GM18502 (cell line): ENCODE results near the gene SH3RF1.
"Not testable (repeated sequence)": the region's sequence is repeated elsewhere in the genome, so short reads cannot be mapped to it uniquely, and the experiment has no call there.

Experiments
- ATAC-seq: cut with Tn5 transposase; IDR thresholded peaks from one replicate; pipeline ENCODE4 v1.9.1; 2021; ENCODE audit warnings: mild to moderate bottlenecking; ENCODE audit not compliant: unreplicated experiment, poor library complexity

The SH3RF1 gene

DNA sequence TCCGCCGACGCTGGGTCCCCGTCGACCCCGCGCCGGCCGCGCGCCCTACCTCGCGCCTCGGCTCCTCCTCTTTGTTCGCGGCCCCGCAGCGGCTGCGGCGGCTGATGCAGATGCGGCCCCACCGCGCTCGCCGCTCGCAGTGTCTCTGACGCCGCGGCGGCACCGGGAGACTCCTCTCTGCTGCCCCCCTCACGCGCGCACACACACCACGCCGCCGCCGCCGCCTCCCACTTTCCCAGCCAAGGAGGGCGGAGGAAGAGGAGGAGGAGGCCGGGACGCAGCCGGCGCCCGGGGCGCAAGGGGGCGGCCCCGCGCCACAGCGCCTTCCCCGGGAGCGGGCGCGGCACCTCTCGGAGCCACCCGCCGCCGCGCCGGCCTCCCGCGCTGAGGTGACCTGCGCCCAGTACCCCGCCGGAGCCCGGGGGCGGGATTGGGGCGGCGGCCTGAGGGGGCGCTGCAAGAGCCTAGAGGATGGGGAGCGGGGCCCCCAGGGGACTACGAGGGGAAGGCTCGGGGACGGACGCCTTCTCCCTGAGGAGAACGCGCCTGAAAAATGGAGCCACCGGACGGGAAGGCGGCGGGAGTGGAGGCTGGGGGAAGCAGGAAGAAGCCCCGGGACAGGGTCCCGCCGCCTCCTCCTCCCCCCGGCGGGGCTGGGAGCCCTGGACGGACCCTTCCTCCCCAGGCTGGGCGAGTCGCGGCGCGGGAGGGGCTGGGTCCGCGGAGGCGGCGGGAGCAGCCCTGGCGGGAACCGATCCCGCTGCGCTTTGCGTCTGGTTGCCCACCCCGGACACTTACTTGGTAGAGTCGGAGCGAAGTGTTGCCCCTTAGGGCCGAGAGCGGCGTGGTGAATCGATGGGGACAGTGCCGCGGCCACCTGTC is at the start of gene SH3RF1:
SH3RF1 (minus strand) TSS at position 147 of the 882 bp plus-strand sequence. CDS start 1,744 bp downstream, outside the sequence.
- ATAC-seq, result peak; percentile 72

DNA sequence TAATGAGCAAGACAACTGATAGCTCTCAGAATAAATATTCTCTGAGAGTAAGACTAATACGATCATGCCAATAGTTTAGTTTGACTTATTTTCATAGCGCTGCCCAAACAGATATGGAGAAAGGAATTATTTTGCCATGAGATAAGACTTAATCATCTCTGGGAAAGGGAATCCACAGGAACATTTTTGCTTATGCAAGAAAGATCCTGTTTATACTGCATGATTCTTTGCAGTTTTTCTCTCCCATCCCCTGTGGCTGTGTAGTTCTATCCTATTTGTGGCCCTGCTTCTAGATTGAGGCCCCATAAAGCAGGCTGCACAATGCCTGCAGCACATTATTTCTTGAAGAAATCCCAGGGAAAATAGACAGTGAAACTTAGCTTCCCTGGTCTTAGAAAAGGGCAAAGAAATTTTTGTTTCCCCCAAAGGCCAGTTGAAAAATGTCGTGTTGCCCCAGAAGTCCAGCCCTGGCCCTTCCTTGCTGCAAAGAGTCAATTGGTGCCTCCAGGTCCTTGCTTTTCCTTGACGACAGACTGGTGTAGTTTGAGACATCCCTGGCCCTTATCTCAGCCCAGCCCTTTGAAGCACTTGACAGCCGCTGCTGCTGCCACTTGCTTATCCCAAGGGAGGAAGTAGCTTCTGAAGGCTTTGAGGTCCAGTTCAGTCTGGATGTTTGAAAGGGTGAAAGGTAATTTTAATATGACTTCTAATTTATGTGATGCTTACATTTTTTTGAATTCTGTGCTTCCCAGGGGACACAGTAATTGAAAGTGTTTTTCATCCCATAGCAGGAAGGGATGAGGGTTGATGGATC is 45.0 kb upstream of the SH3RF1 start:
- ATAC-seq, result no peak

DNA sequence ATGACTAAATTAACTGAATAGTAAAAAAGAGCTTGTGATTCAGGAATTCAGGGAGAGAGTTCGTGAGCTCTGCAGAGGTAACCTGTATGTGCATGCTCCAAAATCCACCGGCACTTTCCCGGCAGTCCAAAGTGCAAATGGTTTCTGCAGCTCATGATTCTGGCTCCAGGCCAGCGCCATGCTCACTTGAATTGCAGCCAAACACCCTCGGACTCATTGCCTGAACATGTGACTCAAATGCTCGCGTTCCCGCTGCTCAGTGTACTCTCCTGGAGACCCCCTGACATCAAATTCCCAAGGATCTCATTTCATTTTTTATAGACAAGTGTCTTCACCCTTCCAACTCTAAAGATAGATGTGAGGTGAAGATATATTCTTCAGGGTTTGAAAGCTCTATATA is 44.1 kb upstream of the SH3RF1 start:
- no peak for ATAC-seq

DNA sequence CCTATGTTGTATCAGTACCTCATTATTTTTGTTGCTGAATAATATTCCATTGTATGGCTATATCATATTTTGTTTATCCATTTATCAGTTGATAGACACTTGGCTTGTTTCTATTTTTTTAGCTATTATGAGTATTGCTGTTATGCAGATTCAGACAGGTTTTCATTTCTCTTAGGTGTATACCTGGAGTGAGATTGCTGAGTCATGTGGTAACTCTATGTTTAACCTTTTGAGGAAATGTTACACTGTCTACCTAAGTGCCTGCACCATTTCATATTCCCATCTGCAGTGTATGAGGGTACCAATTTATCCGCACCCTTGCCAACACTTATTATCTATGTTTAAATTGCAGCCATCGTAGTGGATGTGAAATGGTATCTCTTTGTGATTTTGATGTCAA is 43.0 kb upstream of the SH3RF1 start:
- no peak for ATAC-seq

DNA sequence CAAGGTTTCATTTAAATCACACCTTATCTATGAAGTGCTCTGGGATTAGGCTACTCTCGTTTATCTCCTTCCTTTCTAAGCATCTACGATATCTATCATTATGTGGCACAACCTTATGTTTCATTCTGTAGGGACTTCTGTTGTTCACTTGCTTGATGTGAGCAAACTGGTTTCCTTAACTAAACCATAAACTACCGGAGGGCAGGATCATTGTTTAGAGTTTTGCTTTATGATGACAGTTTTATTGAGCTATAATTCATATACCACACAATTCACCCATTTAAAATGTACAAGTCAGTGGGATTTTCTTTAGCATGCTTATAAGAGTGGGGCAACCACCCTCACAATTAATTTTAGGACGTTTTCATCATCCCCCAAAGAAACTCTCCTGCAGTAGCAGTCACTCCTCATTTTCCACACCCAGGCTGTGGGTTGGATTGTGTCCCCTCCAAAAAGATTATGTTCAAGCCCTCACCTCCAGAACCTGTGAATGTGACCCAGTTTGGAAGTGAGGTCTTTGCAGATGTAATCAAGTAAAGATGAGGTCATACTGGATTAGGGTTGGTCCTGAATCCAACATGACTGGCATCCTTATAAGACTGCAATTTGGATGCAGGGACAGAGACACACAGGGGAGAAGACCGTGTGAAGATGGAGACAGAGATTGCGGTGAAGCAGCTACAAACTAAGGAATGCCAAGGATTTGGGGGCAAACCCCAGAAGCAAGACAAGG is 42.1 kb upstream of the SH3RF1 start:
- ATAC-seq, result no peak

DNA sequence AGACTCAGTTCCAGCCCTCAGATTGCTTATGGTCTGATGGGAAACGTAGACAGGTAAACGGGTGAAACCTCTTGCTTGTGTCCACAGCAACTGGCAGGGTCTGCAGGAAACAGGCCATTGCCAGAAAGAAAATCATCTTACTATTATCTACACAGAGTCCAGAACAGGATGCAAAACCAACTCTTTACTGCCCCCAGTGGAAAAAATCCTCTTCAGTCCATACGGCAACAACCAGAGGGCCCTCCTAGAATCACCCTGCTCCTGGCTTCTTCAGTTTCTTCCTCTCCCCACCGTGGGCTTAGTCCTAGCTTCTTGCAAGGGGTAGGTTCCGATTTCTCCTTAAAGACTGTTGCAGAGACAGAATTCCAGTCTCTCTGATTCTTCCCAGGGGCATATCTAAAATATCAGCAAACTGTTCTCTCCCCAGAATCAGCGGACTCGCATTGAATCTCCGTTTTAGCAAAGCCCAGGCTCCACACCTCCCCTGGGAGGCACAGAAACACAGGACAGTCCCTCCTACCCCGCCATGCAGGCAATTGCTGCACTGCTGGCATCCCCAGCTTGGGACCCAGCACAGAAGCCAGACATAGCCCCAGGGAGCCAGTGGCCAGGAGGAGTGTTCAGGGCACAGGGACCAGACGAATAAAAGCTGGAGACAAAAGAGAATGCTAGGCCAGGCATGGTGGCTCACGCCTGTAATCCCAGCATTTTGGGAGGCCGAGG is 41.0 kb upstream of the SH3RF1 start:
- peak; percentile 89 for ATAC-seq

DNA sequence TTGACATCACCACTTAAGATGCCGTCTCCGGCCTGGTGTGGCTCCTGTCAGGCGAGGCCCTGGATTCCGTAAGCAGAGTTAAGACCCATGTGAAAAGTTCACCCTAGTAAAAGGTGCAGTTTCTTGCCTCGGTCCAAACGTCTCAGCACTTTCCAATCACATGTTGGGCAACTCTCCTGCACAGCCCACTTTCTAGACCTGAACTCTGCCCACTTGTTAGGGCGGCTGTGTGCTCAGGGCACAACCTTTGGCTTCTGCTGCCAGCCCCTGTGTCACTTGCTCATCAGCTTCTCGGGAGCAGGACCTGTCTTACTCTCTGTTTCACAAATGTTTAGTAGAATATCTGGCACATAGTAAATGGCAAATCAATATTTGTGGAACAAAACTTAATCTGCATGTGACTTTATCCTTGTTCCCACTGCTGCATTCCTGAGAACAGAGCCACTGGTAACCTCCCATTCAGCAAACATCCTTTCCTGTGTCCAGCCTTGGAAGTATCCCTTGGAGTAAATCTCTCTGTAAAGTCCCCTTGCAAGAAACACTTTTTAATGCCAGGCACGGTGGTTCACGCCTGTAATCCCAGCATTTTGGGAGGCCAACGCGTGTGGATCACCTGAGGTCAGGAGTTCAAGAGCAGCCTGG is 38.7 kb upstream of the SH3RF1 start:
- ATAC-seq, result no peak

DNA sequence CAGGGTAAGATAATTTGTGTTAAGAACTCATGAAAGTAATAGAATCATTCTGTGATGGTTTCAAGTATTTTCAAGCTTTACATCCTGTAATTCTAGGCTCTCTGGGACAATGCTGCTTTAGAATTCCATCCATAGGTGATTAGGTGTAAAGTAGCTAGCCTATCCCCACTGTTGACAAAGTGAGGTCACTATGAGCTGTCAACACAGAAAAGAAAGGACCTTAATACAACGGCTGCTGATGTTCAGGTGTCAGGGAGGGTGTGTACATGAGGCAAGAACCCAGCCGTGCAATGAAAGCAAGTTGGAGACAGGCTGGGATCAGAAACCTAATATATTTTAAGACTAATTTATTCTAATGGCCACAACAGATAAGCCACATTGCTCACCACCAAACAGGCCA is 36.8 kb upstream of the SH3RF1 start:
- ATAC-seq, result no peak

DNA sequence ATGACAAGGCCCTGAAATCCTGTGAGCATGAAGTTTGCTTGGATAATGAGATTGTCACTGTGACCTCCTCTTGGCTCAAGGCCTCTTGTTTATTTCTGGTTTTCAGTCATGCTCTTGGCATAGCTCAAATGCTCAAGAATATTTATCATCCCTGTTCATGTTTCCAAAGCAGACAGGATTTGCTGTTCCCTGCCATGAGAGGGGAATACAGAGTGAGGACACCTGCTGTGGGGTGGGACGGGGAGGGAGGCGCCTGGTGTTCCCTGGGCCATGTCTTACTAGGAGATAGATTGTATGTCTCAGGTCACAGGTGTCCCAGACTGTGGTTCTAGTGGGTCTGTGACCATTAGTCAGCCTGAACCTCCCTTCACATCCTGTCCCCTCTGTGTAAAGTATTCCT is 34.9 kb upstream of the SH3RF1 start:
- no peak for ATAC-seq

DNA sequence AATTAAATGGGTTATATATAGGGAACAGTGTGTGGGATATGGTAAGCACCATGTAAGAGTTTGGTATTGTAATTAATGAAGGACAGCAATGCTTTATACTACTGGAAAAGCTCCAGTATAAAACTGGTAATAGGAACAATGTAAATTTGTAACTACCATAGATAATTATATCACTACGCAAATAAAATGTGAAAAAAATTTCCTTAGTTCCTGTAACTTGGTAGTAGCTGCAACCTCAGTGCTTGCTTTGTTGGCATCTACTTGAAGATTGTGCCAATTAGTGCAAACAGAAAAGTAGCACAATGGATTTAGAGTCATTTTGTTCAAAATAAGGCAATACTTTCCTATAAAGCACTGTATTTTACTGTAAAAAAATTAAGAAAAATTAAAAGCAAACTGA is 34.4 kb upstream of the SH3RF1 start:
- ATAC-seq, result no peak

DNA sequence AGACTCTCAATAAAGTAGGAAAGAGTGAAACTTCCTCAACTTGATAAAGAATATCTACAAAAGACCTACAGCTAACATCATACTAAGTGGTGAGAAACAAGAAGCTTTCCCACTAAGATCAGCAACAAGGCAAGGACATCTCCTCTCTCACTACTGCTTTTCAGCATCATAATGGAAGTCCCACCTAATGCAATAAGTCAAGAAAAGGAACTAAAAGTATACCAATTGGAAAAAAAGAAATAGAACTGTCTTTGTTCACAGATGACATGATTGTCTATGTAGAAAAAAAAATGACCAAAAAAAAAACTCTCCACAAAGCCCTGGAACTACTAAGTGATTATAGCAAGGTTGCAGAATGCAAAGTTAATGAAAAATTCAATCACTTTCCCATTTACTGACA is 25.1 kb upstream of the SH3RF1 start:
- ATAC-seq, result peak; percentile 36

DNA sequence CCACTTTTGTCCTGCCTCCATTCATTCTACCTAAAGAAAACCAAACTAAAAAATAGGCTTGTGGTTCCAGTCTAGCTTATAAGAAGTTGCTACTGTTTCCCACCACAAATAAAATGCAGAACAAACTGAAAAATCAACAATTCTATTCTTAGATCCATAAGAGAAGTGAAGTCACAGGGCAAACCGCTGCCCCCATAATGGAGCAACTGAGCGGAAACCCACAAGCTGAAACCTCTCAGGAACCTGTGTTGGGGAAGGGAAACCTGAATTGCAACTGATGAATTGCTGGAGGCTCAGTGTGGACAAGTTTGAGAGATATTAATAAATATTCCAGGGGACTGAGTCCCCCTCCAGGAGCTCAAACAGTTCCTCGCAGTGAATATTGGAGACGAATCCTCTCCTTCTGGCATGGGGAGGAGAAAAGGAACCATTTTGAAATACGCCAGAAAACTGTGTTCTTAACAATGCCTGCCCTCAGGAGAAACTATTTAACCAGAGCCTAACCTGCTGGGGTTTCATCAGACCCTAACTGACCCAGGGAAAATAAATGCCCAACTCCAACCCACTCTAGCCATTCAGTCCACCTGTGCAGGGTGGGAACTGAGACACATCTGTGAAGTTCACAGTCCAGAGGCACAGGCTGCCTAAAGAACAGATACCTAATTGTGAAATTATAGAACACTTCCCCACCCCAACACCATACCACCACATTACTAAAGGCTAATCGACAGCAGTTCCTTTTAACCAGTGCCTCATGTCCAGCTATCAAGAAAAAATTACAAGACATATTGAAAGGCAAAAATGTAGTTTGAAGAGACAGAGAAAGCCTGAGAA is 22.8 kb upstream of the SH3RF1 start:
- peak; percentile 90 for ATAC-seq

DNA sequence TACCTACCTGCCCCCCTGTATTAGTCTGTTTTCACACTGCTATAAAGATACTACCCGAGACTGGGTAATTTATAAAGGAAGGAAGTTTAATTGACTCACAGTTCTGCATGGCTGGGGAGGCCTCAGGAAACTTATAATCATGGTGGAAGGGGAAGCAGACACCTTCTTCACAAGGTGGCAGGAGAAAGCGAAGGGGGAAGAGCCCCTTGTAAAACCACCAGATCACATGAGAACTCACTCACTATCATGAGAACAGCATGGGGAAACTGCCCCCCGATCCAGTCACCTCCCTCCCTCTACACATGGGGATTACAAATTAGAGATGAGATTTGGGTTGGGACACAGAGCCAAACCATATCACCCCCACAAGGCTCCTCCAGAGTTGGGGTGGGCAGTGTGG is 17.2 kb upstream of the SH3RF1 start:
- ATAC-seq, result not testable (repeated sequence)

DNA sequence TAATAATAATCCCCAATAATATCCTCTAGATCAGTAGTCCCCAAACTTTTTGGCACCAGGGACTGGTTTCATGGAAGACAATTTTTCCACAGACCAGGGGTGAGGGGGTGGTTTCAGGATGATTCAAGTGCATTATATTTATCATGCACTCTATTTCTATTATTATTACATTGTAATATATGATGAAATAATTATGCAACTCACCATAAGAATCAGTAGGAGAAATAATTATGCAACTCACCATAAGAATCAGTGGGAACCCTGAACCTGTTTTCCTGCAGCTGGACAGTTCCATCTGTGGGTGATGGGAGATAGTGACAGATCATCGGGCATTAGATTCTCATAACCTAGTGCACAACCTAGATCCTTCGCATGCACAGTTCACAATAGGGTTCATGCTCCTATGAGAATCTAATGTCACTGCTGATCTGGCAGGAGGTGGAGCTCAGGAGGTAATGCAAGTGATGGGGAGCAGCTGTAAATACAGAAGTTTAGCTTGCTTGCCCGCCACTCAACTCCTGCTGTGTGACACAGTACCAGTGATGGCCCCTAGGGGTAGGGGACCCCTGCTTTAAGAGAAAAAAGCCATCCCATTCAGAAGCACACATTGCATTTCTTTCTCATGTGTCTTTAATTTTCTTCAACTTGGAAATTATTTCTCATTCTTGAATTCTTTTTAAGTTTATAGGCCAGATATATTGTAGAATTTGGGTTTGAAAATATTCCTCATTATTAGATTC is 16.0 kb upstream of the SH3RF1 start:
- ATAC-seq, result no peak

DNA sequence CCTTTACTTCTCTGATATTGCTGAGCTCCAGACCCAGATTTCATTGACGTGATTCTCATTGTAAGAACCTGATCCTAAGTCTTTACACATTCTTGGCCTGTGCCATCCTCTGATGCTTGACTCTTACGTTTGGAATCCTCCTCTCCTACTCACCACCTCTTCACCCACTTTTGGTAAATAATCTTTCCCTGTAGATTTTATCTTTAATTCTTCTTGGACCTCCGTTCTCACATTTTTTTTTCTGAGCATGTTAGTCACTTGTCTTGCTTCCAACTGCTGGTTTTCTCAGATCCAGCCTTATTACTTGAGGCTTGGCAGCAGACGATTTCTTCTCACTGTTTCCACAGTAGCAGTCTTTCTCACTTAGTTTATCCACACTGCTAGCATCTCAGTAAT is 12.4 kb upstream of the SH3RF1 start:
- ATAC-seq, result no peak

DNA sequence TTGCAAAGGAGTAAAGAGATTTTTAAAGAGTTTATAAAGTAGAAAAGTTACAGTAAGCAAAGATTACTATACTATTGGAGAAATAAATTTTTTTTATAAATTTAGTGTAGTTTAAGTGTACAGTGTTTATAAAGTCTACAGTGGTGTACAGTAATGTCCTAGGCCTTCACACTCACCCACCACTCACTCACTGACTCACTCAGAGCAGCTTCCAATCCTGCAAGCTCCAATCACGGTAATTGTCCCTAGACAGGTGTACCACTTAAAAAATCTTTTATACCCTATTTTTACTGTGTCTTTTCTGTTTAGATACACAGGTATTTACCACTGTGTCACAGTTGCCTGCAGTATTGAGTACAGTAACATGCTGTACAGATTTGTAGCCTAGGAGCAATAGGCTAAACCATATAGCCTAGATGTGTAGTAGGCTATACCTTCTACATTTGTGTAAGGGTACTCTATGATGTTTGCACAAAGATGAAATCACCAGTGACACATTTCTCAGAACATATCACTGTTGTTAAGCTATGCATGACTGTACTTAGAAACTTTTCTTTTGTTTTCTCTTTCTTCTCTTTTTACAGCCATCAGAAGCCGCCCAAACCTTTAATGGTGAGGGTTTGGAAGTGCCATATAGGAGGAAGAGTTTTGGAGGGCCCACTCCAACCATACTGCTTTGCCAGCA is 11.8 kb upstream of the SH3RF1 start:
- ATAC-seq, result no peak

DNA sequence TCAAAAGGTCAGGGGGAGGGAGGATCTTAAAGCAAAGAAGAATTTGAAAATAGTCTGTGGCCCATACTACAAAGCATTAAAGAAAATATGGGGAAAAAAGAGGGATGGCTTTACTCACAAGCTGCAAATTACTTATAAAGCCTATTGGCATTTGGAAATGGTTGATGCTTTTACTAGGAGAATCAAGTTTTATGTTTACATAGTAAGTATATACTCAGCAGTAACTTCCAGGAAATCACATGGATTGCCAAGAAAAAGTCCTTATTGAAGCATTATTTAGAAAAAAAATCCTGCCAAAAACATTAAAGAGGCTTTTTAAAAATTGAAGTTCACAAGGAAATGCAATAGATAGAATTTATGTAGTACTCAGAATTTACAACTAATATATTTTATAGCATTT is 8.4 kb upstream of the SH3RF1 start:
- no peak for ATAC-seq

DNA sequence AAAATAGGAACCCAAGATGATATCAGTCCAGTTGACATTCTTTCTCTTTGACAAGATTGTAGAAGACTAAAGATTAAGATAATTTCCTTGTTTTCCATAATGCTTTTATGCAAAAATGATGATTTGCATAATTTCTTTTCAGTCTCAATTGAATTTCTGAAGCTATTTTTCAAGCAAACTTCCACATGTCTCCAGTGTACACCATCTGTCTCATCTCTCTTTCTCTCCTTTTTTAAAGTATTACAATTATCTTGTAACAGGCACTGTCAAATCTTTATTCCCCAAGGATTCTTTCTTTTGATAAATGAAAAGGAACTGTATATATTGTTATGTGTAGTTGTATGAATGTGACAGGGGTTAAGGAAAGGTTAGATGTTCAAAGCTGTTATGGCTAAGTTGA is 7.9 kb upstream of the SH3RF1 start:
- no peak for ATAC-seq
